ENCODE results near the gene CACNA1H.

GRCh38 chr16:1214719-1215118 is 61.8 kb downstream of the CACNA1H start:
- TF ChIP-seq, protein P1, sequence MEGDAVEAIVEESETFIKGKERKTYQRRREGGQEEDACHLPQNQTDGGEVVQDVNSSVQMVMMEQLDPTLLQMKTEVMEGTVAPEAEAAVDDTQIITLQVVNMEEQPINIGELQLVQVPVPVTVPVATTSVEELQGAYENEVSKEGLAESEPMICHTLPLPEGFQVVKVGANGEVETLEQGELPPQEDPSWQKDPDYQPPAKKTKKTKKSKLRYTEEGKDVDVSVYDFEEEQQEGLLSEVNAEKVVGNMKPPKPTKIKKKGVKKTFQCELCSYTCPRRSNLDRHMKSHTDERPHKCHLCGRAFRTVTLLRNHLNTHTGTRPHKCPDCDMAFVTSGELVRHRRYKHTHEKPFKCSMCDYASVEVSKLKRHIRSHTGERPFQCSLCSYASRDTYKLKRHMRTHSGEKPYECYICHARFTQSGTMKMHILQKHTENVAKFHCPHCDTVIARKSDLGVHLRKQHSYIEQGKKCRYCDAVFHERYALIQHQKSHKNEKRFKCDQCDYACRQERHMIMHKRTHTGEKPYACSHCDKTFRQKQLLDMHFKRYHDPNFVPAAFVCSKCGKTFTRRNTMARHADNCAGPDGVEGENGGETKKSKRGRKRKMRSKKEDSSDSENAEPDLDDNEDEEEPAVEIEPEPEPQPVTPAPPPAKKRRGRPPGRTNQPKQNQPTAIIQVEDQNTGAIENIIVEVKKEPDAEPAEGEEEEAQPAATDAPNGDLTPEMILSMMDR (conservative IDR thresholded peaks at IDR 0.05 in 1 of 2, IDR thresholded peaks at IDR 0.05 in 1 of 2; ENCODE audit: extremely low read depth in 1 of 2, insufficient read depth in 1 of 2, low read depth in 1 of 2, low read length in 2 of 2): no peak
- no peak for TF ChIP-seq EZH2 (IDR thresholded peaks at IDR 0.05; ENCODE audit: borderline replicate concordance, low read length)

Measured in mammary epithelial cell (primary cell).